ENCODE data around the gene GAS2L2.

Gene GAS2L2

DNA sequence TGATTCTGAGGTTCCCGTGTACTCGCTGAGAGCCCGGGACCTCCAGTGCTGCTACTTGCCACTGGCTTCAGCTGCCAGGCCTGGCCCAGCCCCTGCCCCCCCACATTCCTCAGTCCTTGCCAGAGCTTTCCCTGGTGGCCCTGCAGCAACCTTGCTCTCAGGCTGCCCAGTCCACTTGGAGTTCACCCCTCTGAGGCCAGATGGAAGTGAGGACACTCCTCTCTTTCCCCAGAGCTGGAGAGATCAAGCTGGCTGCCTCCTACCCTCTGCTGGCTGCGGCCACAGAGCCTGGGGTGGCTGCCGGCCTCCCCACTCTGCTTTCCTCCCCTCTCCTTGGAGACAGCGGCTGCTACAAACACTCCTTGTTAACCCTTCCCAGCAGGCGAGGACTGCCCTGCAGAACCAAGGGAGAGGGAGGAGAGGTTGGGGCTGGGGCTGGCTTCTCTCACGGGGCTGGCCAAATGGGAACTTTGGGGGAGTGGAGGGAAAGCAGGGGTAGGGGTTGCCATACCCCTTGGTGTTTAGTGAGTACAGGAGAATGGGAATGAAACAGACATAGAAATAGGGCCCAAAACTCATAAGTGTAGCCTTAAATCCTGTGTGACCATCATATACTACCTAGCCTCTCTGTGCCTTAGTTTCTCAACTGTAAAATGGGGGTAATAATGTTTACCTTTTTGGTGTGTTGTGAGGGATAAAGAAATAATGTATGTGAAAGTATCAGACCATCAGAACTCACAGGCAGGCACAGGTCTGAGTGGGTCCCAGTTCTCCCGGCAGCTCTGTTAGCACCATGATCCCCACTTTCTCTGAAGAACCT, at the start of gene GAS2L2:
TSS of gene GAS2L2 (minus strand) at position 295 of the 820 bp plus-strand sequence. CDS start 389 bp downstream, outside the sequence.
- no peak for DNase-seq

DNA sequence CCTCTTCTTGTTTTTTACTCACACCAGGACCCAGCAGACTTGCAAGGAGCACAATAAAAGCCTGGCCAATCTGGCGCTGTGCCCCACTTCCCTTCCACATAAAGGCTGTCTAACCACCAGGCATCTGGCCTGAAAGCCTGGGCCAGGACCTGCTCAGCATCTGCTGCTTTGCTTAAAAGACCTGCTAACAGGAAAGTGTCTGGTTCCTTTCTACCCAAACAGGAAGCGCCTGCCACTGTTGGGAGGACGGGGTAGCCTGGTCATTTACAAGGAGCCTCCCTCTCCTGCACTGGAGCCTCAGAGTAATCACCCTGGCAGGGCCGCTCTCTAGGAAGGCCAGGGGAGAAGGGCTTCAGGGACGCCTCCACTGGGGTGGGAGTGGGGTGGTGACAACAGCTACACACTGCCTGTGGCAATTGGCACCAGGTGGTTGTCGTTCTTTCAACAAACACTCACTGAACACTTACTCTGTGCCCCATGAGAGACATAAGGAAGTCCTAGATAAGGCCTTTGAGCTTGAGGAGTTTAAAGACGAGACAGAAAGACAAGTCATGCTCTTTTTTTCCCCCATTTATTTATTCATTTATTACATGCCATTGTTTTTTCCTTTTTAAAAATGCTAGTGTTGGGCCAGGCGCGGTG, 48.7 kb upstream of the GAS2L2 start:
- DNase-seq = no peak

- DNase-seq = no peak
Observed at GRCh38 chr17:35799942-35800341, 46.9 kb upstream of the GAS2L2 start.

GRCh38 chr17:35797918-35798317, 44.9 kb upstream of the GAS2L2 start:
- no peak for DNase-seq

DNA sequence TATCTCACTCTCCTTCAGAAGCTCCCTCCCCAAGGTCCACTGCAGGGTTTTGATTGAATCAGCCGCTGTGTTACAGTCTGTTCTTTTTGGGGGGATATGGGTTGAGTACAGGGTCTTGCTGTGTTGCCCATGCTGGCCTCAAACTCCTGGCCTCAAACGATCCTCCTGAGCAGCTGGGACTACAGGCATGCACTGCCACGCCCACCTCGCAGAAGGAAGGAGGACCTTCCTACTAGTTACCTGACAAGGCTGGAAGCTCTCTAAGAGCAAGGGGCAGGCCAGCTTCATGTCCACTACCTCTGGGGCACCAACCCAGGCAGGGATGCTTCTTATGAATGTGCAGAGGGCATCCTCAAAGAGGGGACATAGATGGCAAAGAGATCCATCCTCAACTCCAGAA, 44.3 kb upstream of the GAS2L2 start:
- no peak for DNase-seq

DNA sequence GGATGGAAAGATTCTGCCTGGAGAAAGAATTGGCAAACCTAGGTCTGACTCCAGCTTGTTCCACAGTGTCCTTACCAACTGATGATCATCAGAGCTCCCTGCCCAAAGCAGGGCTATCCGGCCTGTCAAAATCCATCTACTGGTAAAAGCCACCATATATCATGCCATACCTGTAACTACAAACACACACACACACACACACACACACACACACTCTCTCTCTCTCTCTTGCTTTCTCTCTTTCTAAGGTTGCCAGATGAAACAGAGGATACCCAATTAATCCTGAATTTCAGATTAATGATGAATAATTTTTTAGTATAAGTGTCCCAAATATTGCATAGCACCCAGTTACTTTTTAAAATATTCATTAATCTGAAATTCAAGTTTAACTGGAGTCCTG, 43.9 kb upstream of the GAS2L2 start:
- DNase-seq = no peak

- DNase-seq = no peak
Observed at GRCh38 chr17:35795871-35796265, 42.8 kb upstream of the GAS2L2 start.

DNA sequence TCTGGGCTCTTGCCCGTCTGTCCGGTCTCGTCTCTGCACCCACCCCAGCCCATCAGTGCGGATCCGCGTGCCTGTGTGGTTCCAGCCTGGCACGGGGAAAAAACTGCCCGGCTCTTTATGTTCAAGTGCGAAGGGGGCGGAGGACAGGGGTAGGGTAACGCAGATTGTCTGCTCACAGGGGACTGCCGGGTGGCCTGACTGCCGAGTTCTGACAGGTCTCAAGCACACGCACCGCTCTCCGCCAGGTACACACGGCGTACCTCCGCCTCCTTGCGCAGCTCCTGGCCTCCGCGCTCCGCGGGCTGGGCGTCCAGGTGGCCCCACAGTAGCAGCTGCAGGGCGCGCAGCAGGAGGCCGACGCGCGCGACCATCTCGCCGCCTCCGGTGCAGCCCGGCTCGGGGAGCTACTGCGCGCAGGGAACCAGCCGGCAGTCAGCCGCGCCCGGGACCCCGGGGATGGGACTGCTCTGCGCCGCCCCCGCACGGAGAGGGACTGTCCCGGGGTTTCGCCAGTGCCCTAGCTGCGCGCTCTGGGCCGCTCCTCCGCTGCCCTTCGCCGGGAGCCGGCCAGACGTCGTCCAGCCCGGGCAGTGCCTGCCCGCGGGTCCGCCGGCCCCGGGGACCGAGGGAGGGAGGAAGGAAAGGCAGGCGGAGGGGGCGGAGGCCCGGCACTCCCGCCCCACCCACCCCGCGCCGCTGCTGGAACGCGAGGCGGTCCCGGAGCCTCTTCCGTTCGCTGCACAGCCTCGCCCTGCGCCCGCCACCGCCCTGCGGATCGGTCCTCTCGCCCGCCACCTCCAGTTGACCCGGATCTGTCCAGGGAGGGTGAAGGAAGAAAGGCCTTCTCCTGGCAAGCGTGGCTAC, 42.2 kb upstream of the GAS2L2 start, which contains the start of gene MMP28:
TSS of gene MMP28 (minus strand) at position 635 of the 864 bp plus-strand sequence. CDS start at position 371, 264 bp downstream.
- peak; percentile 28 for DNase-seq

GRCh38 chr17:35793257-35793656, 40.2 kb upstream of the GAS2L2 start:
- no peak for DNase-seq

DNA sequence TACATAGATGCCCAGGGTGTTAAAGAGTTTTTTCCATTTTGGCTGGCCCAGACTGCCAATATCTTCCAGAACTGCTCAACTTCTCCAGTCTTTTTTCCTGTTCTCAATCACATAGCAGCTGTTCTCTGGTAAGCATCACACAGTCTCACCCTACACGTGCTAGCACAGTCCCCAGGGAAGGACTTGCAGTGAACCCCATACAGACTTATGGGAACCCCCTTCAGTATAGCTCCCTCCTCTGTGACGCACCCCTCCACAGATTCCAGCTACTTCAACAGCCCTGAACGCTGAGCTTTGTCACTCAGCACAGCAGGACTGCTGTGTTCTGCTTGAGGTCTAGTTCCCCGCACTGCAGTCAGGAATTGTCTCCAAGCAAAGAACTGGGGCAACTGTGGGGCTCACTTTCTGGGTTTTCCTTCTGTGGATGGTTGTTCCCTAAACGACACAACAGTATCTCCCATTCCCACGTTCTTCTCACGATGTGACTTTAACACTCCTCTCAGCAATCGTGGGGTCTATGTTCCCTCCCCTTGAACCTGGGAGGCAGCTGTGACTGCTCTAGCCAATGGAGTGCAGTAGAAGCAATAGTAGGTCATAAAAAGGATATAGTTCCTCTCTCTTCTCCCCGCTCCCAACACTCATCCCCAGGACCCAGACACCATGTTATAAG, 38.8 kb upstream of the GAS2L2 start:
- DNase-seq = no peak

DNA sequence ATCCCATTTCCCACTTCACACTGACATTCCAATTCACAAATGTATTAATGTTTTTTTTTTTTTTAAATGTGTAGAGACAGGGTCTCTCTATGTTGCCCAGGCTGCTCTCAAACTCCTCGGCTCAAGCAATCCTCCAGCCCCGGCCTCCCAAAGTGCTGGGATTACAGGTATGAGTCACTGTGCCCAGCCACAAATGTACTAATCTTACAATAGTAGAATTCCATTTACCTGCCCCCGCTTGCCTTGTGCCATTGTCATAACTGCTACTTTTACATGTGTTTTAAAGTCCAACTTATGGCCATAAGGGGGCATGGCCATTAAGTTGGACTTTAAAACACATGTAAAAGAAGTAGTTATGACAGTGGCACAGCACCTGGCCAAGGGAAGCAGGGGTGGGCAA, 37.8 kb upstream of the GAS2L2 start:
- DNase-seq = no peak

DNA sequence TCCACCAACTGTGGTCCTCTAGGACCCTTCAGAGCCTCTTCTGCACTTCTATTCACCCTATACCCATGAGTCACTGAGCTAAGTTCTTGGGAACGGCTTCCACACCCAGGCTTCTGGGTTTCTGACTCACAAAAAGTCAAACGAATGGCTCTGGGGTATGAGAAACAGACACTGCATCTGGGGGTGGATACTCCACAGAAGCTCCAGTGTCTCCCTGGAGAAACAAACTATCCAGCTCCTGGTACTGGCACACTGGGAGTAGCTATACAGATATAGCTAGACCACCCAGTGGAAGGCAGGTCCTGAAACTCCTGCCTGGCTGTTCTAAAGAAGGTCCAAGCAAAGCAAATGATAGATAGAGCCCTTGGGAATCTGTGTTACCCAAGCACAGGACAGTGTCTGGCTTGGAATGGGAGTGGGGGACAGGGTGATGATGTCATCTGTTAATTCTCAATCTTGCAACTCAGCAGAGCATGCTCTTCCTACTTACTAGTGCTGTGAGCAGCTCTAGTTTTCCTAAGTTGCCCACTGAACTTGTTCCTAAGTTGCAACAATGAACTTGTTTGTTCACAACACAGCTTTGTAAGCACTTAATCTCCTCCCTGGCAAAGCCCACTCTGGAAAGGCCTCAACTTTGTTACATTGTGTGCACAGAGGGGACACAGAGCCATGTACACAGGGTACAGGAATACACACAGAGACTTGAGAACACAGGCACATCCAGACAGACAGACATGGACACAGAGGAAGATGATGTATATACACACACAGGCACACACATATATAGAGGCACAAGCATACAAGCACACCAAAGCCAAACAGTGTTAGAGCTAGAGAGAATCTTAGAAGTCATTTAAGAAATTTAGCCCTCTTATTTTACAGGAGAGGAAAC, 35.7 kb upstream of the GAS2L2 start:
- no peak for DNase-seq

GRCh38 chr17:35786941-35787432, 33.9 kb upstream of the GAS2L2 start:
- peak; percentile 12 for DNase-seq

DNA sequence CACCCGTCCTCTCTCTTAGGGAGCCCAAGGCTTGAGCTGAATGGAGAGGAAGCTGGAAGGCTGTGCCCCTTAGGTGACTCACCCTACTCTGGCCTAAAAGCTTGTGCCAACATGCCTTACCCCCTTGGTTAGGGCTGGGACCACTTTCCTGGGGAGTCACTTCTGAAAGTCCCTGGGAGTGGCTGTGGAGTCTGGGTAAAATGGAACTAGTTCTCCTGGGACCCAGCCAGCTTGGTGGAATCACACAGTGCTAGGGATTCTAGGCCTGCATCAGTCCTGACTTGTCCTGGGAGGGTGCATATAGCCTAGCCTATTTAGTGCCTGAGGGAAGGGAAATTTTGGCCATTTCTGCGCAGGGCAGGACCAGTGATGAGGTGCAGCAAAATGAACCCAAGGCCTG, 31.9 kb upstream of the GAS2L2 start:
- no peak for DNase-seq

- DNase-seq = no peak
Observed at GRCh38 chr17:35780950-35781349, 27.9 kb upstream of the GAS2L2 start.

GRCh38 chr17:35778641-35779196, 25.7 kb upstream of the GAS2L2 start:
- no peak for DNase-seq

GRCh38 chr17:35775583-35775982, 22.5 kb upstream of the GAS2L2 start:
- DNase-seq = no peak

- no peak for DNase-seq
Observed at GRCh38 chr17:35775039-35775438, 22.0 kb upstream of the GAS2L2 start.

DNA sequence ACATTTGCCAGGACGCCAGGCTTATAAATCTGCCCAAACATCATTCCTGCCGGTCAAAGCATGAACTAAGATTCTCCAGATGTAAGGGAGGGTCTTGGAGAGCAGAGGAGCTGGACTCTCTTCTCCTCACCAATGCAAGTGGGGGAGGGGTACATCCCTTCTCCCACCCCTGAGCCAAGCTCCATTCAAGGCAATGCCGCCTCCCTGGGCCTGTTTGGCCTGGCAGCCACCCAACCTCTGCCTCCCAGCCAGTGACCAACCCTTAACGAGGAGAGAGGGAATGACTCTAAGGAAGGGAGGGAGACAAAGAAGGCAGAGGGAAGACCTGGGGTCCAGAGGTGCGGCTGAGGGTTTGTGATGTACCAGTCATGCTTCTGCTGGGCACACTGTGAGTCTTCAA, 21.5 kb upstream of the GAS2L2 start:
- no peak for DNase-seq

DNA sequence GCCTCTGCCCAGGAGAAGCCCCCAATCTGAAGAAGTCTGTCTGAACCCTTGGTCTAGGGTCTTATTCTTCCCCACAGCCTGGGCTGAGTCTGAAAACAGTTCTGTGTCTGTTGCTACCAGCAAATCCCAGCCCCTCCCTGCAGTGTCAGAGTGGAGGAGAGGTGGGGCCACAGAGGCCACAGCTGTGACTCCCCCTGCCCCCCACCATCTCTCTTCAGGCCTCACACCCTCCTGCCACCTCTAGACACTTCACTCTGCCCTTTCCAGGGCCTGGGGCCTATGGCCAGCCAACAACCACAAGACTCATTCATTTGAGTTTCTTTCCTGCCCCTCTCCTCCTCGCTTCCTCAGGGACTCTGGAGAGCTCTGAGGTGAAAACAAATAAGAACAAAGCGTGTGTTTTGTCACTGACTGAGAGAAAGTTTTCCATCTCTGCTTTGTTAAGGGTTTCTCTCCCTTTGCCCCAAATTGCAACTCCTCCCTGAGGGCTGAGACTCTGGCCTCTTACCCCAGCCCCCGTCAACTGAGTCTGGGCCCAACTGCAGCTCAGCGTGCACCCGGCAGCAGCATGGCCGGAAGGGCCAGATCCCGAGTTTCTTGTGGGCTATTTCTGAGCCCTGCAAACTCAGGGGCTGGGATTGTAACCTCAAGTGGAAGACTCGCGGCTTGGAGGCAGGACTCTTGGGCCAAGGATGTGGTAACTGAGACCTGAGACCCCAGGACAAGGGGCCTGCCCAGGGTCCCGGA, 20.8 kb upstream of the GAS2L2 start:
- no peak for DNase-seq
